Neuron (in vitro differentiated cells): ENCODE data around the gene CT47C1.

Source experiments
- H2AFZ ChIP-seq: one replicate; pipeline ENCODE4 v1.6.1; 2013; ENCODE audit warnings: low read depth, mild to moderate bottlenecking, inconsistent platforms, low read length, moderate library complexity
- H3K27me3 ChIP-seq: one replicate; pipeline ENCODE4 v1.6.1; 2013; ENCODE audit warnings: low read length; ENCODE audit not compliant: insufficient read depth
- H3K36me3 ChIP-seq: one replicate; pipeline ENCODE4 v1.6.1; 2013; ENCODE audit warnings: low read length; ENCODE audit not compliant: insufficient read depth
- H3K4me1 ChIP-seq: one replicate; pipeline ENCODE4 v1.6.1; 2013; ENCODE audit warnings: low read length; ENCODE audit not compliant: insufficient read depth
- H3K4me3 ChIP-seq: 2 replicates; pipeline ENCODE4 v1.5.1; 2013; ENCODE audit warnings: mild to moderate bottlenecking, low read length, moderate library complexity
- H3K9me3 ChIP-seq: one replicate; pipeline ENCODE4 v1.6.1; 2013; ENCODE audit warnings: low read length

The CT47C1 gene

GRCh38 chrX:119055687-119056086 lies 17.1 kb upstream of the CT47C1 start:
- no peaks in the 10 kb centered on the region for H3K27me3 ChIP-seq
- no peaks in the 10 kb centered on the region for H3K4me1 ChIP-seq
- no peak overlapping the region for H2AFZ ChIP-seq
- no peak overlapping the region for H3K4me3 ChIP-seq
- no peaks in the 10 kb centered on the region for H3K36me3 ChIP-seq
- H3K9me3 ChIP-seq = no peaks in the 10 kb centered on the region

DNA sequence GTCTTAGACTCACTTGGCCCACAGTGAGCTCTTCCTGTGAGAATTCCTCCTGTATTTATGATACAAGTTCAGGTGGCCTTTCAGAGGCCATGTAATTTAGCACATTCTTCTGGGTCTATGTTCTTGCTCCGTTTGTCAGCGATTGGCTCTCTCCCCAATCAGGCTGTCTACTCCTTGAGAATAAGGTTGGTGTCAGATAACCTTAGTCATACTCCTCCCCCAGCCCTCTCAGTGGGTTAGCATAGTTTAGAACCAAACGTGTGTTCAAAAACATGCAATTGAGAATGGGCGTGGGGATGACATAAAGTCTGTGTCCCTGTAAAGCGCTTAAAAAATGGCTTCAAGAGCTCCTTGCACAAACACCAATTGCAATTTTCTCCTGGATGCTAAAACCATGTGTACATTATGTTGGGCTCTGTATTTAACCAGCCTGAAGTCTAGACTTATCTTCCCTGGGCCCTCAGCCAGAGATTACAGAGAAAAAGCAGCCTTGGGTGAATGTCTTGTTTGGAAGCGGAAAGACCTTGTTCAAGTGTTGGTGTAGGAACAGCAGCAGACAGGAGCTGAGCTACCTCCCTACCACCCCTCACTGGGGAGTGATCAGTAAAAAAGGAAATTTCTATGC lies 9.9 kb upstream of the CT47C1 start:
- no peak overlapping the region for H3K4me3 ChIP-seq
- no peaks in the 10 kb centered on the region for H3K9me3 ChIP-seq
- no peak overlapping the region for H2AFZ ChIP-seq
- H3K36me3 ChIP-seq = no peaks in the 10 kb centered on the region
- H3K4me1 ChIP-seq = no peaks in the 10 kb centered on the region
- H3K27me3 ChIP-seq = peaks cover 4% of the 10 kb centered on the region

DNA sequence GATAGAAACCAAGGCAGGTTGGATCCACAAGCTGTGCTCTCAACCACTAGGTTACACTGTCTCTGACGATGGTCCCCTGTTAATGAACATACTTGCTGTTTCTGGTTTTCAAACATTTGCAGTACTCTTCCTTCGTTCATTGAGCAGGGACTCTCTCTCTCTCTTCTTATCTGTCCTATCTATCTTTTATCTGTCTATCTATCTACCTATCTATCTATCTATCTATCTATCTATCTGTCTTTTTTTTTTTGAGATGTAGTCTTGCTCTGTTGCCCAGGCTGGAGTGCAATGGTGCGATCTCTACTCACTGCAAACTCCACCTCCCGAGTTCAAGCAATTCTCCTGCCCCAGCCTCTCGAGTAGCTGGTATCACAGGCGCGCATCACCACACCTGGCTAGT lies 9.4 kb upstream of the CT47C1 start:
- Histone ChIP-seq H2AFZ (no peak overlapping the region), H3K36me3 (no peaks in the 10 kb centered on the region), H3K9me3 (no peaks in the 10 kb centered on the region), H3K4me3 (no peak overlapping the region), H3K4me1 (no peaks in the 10 kb centered on the region), H3K27me3 (peaks cover 4% of the 10 kb centered on the region)

DNA sequence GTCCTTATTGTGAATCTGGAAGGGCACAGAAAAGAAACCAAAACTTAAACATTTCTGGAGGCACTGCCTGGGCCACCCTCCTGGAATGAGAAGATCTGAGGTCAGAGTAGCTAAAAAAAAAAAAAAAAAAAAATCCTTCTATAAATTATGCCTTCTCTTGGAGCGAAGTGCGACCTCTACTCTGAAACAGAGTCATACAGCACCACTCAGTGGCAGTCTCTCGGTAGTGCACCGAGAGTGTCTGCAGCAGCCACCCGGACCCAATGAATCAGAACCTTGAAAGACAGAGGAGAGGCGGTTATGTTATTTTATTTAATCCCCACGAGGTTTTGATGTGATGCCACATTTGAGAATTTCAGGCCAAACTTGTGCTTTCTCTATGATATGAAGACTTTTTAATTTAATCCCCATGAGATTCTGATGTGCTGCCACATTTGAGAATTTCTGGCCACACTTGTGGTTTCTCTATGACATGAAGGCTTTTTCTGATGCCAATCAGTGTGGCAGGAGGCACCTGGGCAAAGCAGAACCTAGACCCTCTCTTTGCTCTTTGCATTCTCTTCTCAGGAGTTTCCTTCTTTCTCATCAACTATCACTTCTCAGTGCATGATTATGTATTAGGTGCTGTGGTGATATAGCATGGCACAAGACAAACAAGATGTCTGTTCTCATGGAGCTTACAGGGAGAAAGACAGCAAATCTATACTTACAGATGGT lies 5.6 kb upstream of the CT47C1 start:
- Histone ChIP-seq H3K4me1 (no peaks in the 10 kb centered on the region), H3K9me3 (no peaks in the 10 kb centered on the region), H3K36me3 (no peaks in the 10 kb centered on the region), H3K4me3 (no peak overlapping the region), H3K27me3 (peaks cover 5% of the 10 kb centered on the region), H2AFZ (no peak overlapping the region)

DNA sequence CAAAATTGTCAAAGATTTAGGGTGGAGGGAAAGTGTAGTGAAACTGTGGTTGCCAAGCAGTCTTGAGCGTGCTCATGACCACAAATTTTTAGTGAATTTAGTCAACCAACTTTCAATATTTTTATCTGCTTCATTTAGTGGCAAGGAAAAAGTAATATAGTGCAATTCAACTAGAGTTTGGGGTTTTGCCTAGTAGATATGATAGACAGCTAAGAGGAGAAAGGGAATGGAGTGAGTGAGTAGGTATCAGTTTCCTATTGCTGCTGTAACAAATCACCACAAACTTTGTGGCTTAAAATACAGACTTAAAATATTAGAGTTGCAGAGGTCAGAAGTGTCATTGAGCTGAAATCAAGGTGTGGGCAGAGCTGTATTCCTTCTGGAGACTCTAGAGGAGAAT lies 3.7 kb upstream of the CT47C1 start:
- H3K36me3 ChIP-seq = no peaks in the 10 kb centered on the region
- H3K27me3 ChIP-seq = peaks cover 3% of the 10 kb centered on the region
- no peak overlapping the region for H2AFZ ChIP-seq
- H3K4me3 ChIP-seq = no peak overlapping the region
- no peaks in the 10 kb centered on the region for H3K4me1 ChIP-seq
- H3K9me3 ChIP-seq = no peaks in the 10 kb centered on the region

- Histone ChIP-seq H2AFZ (no peak overlapping the region), H3K36me3 (no peaks in the 10 kb centered on the region), H3K9me3 (no peaks in the 10 kb centered on the region), H3K4me3 (no peak overlapping the region), H3K4me1 (no peaks in the 10 kb centered on the region), H3K27me3 (peaks cover 3% of the 10 kb centered on the region)
Observed at GRCh38 chrX:119069762-119070161, 3.0 kb upstream of the CT47C1 start.

GRCh38 chrX:119071381-119071780 lies 1.4 kb upstream of the CT47C1 start:
- Histone ChIP-seq H3K27me3 (peaks cover 5% of the 10 kb centered on the region), H3K9me3 (no peaks in the 10 kb centered on the region), H3K36me3 (no peaks in the 10 kb centered on the region), H3K4me3 (no peak overlapping the region), H3K4me1 (no peaks in the 10 kb centered on the region), H2AFZ (no peak overlapping the region)

- H3K27me3 ChIP-seq = peaks cover 14% of the 10 kb centered on the region
- no peak overlapping the region for H2AFZ ChIP-seq
- H3K4me1 ChIP-seq = no peaks in the 10 kb centered on the region
- H3K4me3 ChIP-seq = no peak overlapping the region
- no peaks in the 10 kb centered on the region for H3K36me3 ChIP-seq
- H3K9me3 ChIP-seq = no peaks in the 10 kb centered on the region
Observed at GRCh38 chrX:119073200-119073905, 560 bp downstream of the CT47C1 start.

GRCh38 chrX:119073911-119074310 lies 1.1 kb downstream of the CT47C1 start:
- Histone ChIP-seq H3K27me3 (peaks cover 16% of the 10 kb centered on the region), H3K9me3 (no peaks in the 10 kb centered on the region), H2AFZ (no peak overlapping the region), H3K4me3 (no peak overlapping the region), H3K36me3 (no peaks in the 10 kb centered on the region), H3K4me1 (no peaks in the 10 kb centered on the region)

- Histone ChIP-seq H3K4me1 (no peaks in the 10 kb centered on the region), H3K4me3 (no peak overlapping the region), H2AFZ (no peak overlapping the region), H3K36me3 (no peaks in the 10 kb centered on the region), H3K9me3 (no peaks in the 10 kb centered on the region), H3K27me3 (peaks cover 24% of the 10 kb centered on the region)
Observed at GRCh38 chrX:119075270-119076025, 2.7 kb downstream of the CT47C1 start.

GRCh38 chrX:119082278-119082677 lies 9.5 kb downstream of the CT47C1 start:
- no peak overlapping the region for H2AFZ ChIP-seq
- no peaks in the 10 kb centered on the region for H3K36me3 ChIP-seq
- H3K27me3 ChIP-seq = peaks cover 21% of the 10 kb centered on the region
- H3K4me3 ChIP-seq = no peak overlapping the region
- no peaks in the 10 kb centered on the region for H3K9me3 ChIP-seq
- H3K4me1 ChIP-seq = no peaks in the 10 kb centered on the region

DNA sequence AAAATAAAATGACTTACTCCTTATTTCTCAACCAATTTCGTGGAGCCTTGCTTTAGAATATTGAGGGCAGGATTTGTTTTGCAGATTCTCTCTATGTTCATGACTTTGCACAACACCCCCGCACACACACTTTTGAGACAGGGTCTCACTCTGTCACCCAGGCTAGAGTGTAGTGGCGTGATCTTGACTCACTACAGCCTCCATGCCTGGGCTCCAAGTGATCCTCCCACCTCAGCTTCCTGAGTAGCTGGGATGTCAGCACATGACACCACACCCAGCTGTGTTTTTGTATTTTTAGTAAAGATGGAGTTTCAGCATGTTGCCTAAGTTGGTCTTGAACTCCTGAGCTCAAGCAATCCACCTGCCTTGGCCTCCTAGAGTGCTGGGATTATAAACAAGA lies 12.0 kb downstream of the CT47C1 start:
- Histone ChIP-seq H3K36me3 (no peaks in the 10 kb centered on the region), H3K4me1 (no peaks in the 10 kb centered on the region), H3K9me3 (no peaks in the 10 kb centered on the region), H2AFZ (no peak overlapping the region), H3K4me3 (no peak overlapping the region), H3K27me3 (peaks cover 11% of the 10 kb centered on the region)

DNA sequence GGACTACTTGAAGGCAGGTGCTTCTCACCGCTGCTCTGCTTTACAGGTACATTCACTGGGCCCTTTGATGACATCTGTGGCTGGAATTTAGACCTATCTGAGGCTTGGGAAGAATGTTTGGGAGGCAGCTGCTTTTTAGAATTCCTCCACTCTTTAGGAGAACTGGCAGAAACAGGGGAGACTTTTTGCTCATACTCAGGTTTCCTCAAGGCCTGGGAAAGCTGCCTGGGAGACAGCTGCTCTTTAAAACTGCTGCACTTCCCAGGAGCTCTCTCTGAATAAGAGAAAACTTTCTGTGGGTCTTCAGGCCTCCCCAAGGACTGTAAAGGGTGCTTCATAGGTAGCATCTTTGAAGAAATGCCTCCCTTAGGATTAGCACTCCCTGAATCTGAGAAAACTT lies 14.3 kb downstream of the CT47C1 start:
- Histone ChIP-seq H3K36me3 (no peaks in the 10 kb centered on the region), H3K27me3 (peaks cover 7% of the 10 kb centered on the region), H2AFZ (no peak overlapping the region), H3K9me3 (no peaks in the 10 kb centered on the region), H3K4me3 (no peak overlapping the region), H3K4me1 (no peaks in the 10 kb centered on the region)
